ENCODE results near the gene YAE1. TPM values are rescaled to one million over a fixed set of nuclear protein-coding genes. Genes with fewer than 3 reads are reported as not detected.

The YAE1 gene
- total and polyA plus RNA-seq, 2 experiments from 2014 or later: 30.5 to 107 TPM

GRCh38 chr7:39618868-39619267, 52.7 kb downstream of the YAE1 start:
- Histone ChIP-seq H3K4me1 (ENCODE audit: insufficient read depth) (peaks cover 9% of the 10 kb centered on the region), H3K4me2 (no peak overlapping the region), H4K20me1 (replicated peaks; ENCODE audit: insufficient read depth) (no peaks in the 10 kb centered on the region), H3F3A (replicated peaks; ENCODE audit: low read depth) (no peaks in the 10 kb centered on the region), H2AFZ (no peak overlapping the region), H3K4me3 (no peak overlapping the region), H3K36me3 (ENCODE audit: insufficient read depth) (no peaks in the 10 kb centered on the region), H3K9me2 (ENCODE audit: insufficient read depth) (no peaks in the 10 kb centered on the region; the same call in 1 of the 2 replicates), H3K27ac (ENCODE audit: low read depth) (no peak overlapping the region), H3K79me2 (replicated peaks; ENCODE audit: insufficient read depth) (no peaks in the 10 kb centered on the region), H3K27me3 (ENCODE audit: insufficient read depth) (no peaks in the 10 kb centered on the region)
- Mint-ChIP-seq H3K36me3 (ENCODE audit: low read depth) (no peaks in the 10 kb centered on the region), H3K9me3 (no peaks in the 10 kb centered on the region), H3K4me1 (peaks cover 10% of the 10 kb centered on the region), H3K27ac (no peak overlapping the region), H3K4me3 (no peak overlapping the region), H3K27me3 (ENCODE audit: insufficient read depth, low read depth, poor library complexity) (no peaks in the 10 kb centered on the region)
- TF ChIP-seq CTCF (conservative IDR thresholded peaks at IDR 0.05; ENCODE audit: low read depth in 2 of 2) (no peak), EZH2 (IDR thresholded peaks at IDR 0.05; ENCODE audit: low read depth, unreplicated experiment) (no peak), NANOG (IDR thresholded peaks at IDR 0.05; ENCODE audit: borderline replicate concordance) (no peak), CREB1 (CRISPR knock-in tag; IDR thresholded peaks at IDR 0.05; ENCODE audit: low read depth) (no peak), STAT1 (IDR thresholded peaks at IDR 0.05; ENCODE audit: unreplicated experiment) (no peak), ZNF114 (CRISPR knock-in tag; IDR thresholded peaks at IDR 0.05) (no peak), POLR2AphosphoS5 (IDR thresholded peaks at IDR 0.05; ENCODE audit: low read depth) (no peak), EZH2phosphoT487 (IDR thresholded peaks at IDR 0.05; ENCODE audit: unreplicated experiment) (no peak), ZNF331 (CRISPR knock-in tag; IDR thresholded peaks at IDR 0.05; ENCODE audit: low read depth) (no peak), ETS1 (IDR thresholded peaks at IDR 0.05) (no peak), JUNB (IDR thresholded peaks at IDR 0.05; ENCODE audit: unreplicated experiment) (no peak), ZNF462 (CRISPR knock-in tag; IDR thresholded peaks at IDR 0.05) (no peak), REST (IDR thresholded peaks at IDR 0.05; ENCODE audit: unreplicated experiment) (no peak)
- DNase-seq (ENCODE audit: low spot score) (no peak), ATAC-seq (no peak)

Measured in GM23338 (cell line).